ENCODE measurements around the gene ARL4C.

DNA sequence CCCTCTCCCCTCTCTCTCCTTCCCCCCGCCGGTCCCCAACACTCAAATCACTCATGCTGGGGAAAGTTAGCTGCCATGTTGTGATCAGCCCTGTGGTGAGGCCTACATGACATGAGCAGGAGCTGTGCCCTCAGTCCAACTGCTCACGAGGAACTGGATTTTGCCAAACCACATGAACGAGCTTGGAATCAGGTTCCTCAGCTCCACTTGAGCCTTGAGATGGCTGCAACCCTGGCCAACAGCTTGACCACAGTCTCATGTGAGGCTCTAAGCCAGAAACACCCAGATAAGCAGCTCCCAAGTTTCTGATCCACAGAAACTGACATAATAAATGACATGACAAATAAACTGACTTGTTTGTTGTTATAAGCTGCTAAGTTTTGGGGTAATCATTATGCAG is 38.4 kb downstream of the ARL4C start:
- TF ChIP-seq, protein P1, sequence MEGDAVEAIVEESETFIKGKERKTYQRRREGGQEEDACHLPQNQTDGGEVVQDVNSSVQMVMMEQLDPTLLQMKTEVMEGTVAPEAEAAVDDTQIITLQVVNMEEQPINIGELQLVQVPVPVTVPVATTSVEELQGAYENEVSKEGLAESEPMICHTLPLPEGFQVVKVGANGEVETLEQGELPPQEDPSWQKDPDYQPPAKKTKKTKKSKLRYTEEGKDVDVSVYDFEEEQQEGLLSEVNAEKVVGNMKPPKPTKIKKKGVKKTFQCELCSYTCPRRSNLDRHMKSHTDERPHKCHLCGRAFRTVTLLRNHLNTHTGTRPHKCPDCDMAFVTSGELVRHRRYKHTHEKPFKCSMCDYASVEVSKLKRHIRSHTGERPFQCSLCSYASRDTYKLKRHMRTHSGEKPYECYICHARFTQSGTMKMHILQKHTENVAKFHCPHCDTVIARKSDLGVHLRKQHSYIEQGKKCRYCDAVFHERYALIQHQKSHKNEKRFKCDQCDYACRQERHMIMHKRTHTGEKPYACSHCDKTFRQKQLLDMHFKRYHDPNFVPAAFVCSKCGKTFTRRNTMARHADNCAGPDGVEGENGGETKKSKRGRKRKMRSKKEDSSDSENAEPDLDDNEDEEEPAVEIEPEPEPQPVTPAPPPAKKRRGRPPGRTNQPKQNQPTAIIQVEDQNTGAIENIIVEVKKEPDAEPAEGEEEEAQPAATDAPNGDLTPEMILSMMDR (IDR thresholded peaks at IDR 0.05) = no peak
- TF ChIP-seq POLR2A (IDR thresholded peaks at IDR 0.05) = no peak
